Activated naive CD8-positive, alpha-beta T cell treated with anti-CD3 and anti-CD28 coated beads, Interleukin-2, amount 50 U/mL, for 24 hours (primary cell): Measurements from ENCODE around the gene ASB9.
"Not testable (repeated sequence)": the region's sequence is repeated elsewhere in the genome, so short reads cannot be mapped to it uniquely, and the experiment has no call there.

Experiments used
- ATAC-seq: fragments of 150-1000 bp; cut with Tn5 transposase; one replicate; pipeline ENCODE4 v1.10.0; 2021
- DNase-seq: peaks from one replicate; pipeline ENCODE4 v3.0.0; 2021
- H3K27ac Mint-ChIP-seq: one replicate; pipeline ENCODE4 v1.8.0; 2021; ENCODE audit warnings: mild to moderate bottlenecking, mixed read lengths
- H3K27me3 Mint-ChIP-seq: one replicate; pipeline ENCODE4 v1.8.0; 2021; ENCODE audit warnings: mixed read lengths
- H3K36me3 Mint-ChIP-seq: one replicate; pipeline ENCODE4 v1.8.0; 2021; ENCODE audit warnings: low read depth, mixed read lengths
- H3K4me1 Mint-ChIP-seq: one replicate; pipeline ENCODE4 v1.8.0; 2021; ENCODE audit warnings: mixed read lengths
- H3K4me3 Mint-ChIP-seq: one replicate; pipeline ENCODE4 v1.8.0; 2021; ENCODE audit warnings: mild to moderate bottlenecking, moderate library complexity, mixed read lengths
- H3K9me3 Mint-ChIP-seq: one replicate; pipeline ENCODE4 v1.8.0; 2021; ENCODE audit warnings: mixed read lengths

Gene ASB9, protein sequence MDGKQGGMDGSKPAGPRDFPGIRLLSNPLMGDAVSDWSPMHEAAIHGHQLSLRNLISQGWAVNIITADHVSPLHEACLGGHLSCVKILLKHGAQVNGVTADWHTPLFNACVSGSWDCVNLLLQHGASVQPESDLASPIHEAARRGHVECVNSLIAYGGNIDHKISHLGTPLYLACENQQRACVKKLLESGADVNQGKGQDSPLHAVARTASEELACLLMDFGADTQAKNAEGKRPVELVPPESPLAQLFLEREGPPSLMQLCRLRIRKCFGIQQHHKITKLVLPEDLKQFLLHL

DNA sequence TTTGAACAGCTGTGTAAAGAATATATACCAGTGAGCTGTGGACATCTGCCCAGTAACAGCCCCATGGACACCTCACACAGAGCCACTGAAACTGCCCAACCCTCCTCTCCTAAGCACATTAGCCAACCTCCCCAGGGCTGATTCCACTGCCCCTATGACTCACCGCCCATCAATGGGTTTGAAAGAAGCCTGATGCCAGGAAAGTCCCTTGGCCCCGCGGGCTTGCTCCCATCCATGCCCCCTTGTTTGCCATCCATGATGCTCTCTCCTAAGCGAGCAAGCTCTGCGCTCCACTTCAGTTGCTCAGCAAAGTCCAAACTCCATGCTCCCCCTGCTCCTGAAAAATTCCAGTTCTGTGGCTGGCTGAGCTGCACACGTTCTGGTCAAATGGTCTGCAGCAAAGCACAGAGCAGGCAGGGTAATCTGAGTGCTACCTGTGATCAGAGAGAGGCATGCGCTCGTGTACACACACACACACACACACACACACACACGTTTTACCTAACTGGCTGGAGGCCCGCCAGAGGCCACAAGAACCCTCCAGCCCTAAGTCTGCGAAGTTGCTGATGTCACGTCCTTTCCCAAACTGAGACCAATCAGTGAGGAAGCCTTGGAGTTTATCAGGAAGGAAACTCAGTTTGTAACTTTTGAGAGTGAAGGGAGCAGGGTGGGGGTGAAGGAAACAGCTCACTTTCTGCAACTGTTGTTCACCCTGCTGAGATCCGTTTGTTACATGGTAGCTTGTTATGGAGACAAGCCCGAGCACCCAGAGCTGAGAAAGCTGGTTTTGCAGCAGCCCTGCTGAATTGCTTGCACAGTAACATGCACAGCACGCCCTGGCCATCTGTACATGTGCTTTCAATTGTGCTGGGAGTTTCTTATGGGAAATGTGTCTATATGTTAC lies at the start of gene ASB9:
TSS of gene ASB9 (minus strand) at position 466 of the 904 bp plus-strand sequence. CDS start at position 257, 209 bp downstream.
- DNase-seq = peak; percentile 8
- peak within 1 kb of the TSS; percentile 53 for H3K4me3 Mint-ChIP-seq

DNA sequence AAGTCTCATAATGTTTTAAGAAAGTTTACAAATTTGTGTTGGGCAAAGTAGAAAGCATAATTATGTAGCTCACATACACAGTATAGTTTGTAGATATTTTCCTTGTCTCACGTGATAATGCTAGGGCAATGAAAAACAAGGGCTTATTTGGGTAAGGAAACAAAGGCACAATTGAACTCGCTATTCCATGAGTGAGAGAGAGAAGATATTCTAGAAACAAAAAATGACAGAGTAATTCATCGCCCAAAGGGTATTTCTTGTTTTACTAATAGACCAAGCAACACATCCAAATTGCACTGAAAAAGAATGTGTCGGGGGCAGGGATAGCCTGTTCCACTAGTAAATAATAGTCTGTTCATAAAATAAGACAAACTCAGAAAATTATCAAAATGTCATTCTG lies 49.2 kb upstream of the ASB9 start:
- DNase-seq = no peak
- Mint-ChIP-seq H3K4me1 (no peaks in the 10 kb centered on the region), H3K9me3 (no peaks in the 10 kb centered on the region), H3K27ac (no peak overlapping the region), H3K36me3 (peaks cover 12% of the 10 kb centered on the region), H3K4me3 (no peak overlapping the region), H3K27me3 (no peaks in the 10 kb centered on the region)
- no peak for ATAC-seq

More for the DNA sequence above, at the start of gene ASB9:
- H3K27ac Mint-ChIP-seq = peak within 1 kb of the TSS; percentile 59
- no peaks in the 10 kb centered on the region for H3K9me3 Mint-ChIP-seq
- H3K36me3 Mint-ChIP-seq = no peaks in the 10 kb centered on the region
- peaks cover 9% of the 10 kb centered on the region for H3K4me1 Mint-ChIP-seq
- peak; percentile 72 for ATAC-seq
- no peaks in the 10 kb centered on the region for H3K27me3 Mint-ChIP-seq

DNA sequence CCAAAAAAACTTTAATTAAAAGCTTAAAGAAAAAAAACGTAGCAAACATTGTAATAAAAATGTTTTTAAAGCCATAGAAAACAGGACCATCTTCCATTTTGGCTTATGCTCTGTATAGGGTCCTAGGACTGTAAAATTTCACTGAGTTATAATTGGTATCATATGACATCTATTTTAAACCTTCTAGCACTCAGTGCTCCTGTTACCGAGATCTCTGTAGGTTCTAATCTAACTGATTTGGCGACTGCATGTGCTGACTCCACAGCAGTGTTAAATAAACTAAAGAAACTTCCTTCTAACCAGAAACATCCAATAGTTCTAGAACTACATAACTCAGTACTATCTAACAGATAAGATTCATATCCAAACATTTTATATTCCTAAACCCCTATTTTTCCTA lies 45.6 kb upstream of the ASB9 start, which contains the start of gene ASB11:
TSS of gene ASB11 (minus strand) at position 132 of the 400 bp plus-strand sequence. CDS start at position 97, 35 bp downstream.
- Mint-ChIP-seq H3K36me3 (peaks cover 6% of the 10 kb centered on the region), H3K4me1 (no peaks in the 10 kb centered on the region), H3K4me3 (no peak within 1 kb of the TSS), H3K27ac (no peak within 1 kb of the TSS), H3K9me3 (no peaks in the 10 kb centered on the region), H3K27me3 (no peaks in the 10 kb centered on the region)
- no peak for DNase-seq
- ATAC-seq = no peak

DNA sequence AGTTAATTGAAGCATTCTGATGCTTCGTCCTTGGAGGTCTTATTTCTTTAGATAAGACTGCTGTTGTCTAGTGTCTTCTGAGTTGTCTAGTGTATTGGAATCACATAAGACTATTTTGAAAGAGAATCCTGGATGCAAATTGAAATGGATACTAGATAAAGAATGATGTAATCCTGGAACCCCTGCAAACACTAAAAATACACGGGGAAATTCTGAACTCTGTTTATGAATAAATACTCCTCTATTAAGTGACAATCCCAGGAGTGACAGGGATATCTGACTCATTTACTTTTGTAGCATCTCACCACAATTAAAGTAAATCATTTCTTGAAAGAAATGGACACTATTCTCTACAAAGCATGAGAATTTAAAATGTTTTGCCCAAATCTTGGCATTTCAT lies 44.6 kb upstream of the ASB9 start:
- peaks cover 2% of the 10 kb centered on the region for H3K36me3 Mint-ChIP-seq
- DNase-seq = no peak
- no peak overlapping the region for H3K27ac Mint-ChIP-seq
- no peak for ATAC-seq
- no peak overlapping the region for H3K4me3 Mint-ChIP-seq
- no peaks in the 10 kb centered on the region for H3K27me3 Mint-ChIP-seq
- H3K9me3 Mint-ChIP-seq = no peaks in the 10 kb centered on the region
- no peaks in the 10 kb centered on the region for H3K4me1 Mint-ChIP-seq

DNA sequence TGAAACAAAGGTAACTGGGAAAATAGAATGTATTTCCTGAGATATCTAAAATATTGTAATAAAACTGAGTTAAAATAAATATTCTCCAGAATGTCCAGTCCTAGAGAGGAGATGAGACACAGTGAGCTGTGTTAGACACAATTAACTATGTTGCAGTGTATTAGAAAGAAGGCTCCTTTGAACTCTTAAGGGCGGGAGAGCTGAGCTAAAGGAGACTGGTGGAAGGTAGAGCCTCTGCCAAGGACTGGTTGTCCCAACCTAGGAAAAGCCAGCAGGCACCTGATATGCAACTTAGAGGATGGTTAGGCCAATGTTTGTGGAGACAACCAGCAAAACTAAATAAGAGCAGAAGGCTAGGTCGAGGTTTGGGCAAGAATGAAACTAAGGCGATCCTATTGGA lies 41.2 kb upstream of the ASB9 start:
- Mint-ChIP-seq H3K4me1 (no peaks in the 10 kb centered on the region), H3K4me3 (no peak overlapping the region), H3K9me3 (no peaks in the 10 kb centered on the region), H3K36me3 (no peaks in the 10 kb centered on the region), H3K27me3 (no peaks in the 10 kb centered on the region), H3K27ac (no peak overlapping the region)
- DNase-seq (no peak), ATAC-seq (no peak)

DNA sequence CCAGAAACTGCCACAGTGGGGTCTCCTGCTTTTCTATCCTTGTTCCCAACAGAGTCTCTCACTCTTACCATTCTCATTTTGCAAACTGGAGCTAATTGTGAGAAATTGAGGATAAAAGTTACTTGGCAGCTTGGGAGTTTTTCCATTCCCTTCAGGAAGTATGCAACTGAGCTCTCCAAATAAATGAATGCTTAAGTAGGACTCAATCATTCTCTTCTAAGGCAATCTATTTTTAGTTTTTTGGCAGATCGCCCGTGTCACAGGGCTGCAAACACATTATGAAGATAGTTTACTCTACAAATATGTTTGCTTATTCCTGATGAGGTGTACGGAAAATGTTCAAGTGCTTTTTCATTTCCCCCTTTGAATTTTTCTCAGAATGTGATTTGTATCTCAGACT lies 40.2 kb upstream of the ASB9 start:
- Mint-ChIP-seq H3K4me3 (no peak overlapping the region), H3K4me1 (no peaks in the 10 kb centered on the region), H3K27ac (no peak overlapping the region), H3K36me3 (no peaks in the 10 kb centered on the region), H3K27me3 (no peaks in the 10 kb centered on the region), H3K9me3 (no peaks in the 10 kb centered on the region)
- DNase-seq = no peak
- no peak for ATAC-seq

DNA sequence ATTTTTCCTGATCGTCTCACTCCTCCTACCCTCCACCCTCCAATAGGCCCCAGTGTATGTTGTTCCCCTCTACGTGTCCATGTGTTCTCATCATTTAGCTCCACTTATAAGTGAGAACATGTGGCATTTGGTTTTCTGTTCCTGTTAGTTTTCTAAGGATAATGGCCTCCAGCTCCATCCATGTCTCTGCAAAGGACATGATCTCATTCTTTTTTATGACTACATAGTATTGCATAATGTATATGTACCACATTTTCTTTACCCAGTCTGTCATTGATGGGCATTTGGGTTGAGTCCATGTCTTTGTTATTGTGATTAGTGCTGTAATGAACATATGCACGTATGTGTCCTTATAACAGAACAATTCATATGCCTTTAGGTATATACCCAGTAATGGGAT lies 36.0 kb upstream of the ASB9 start:
- H3K36me3 Mint-ChIP-seq, H3K4me1 Mint-ChIP-seq, H3K27me3 Mint-ChIP-seq, H3K4me3 Mint-ChIP-seq, DNase-seq, H3K27ac Mint-ChIP-seq, H3K9me3 Mint-ChIP-seq, ATAC-seq: not testable (repeated sequence)

DNA sequence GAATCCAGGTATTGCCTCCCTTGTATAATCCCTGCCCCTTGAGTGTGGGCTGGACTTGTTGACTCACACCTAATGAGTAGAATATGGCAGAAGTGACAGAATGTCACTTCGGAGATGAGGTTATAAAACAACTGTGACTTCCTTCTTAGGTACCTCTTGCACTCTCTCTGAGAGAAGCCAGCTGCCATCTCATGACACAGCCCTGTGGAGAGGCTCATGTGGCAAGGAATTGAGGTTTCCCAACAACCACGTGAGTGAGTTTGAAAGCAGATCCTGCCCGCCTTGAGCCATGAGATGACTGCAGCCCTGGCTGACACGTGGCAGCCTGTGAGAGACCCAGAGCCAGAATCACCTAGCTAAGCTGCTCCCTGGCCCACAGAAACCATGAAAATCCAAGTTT lies 32.0 kb upstream of the ASB9 start:
- peak; percentile 76 for ATAC-seq
- H3K27me3 Mint-ChIP-seq = no peaks in the 10 kb centered on the region
- H3K36me3 Mint-ChIP-seq = no peaks in the 10 kb centered on the region
- H3K9me3 Mint-ChIP-seq = no peaks in the 10 kb centered on the region
- H3K27ac Mint-ChIP-seq = no peak overlapping the region
- H3K4me1 Mint-ChIP-seq = peaks cover 1% of the 10 kb centered on the region
- peak; percentile 3 for DNase-seq
- no peak overlapping the region for H3K4me3 Mint-ChIP-seq

DNA sequence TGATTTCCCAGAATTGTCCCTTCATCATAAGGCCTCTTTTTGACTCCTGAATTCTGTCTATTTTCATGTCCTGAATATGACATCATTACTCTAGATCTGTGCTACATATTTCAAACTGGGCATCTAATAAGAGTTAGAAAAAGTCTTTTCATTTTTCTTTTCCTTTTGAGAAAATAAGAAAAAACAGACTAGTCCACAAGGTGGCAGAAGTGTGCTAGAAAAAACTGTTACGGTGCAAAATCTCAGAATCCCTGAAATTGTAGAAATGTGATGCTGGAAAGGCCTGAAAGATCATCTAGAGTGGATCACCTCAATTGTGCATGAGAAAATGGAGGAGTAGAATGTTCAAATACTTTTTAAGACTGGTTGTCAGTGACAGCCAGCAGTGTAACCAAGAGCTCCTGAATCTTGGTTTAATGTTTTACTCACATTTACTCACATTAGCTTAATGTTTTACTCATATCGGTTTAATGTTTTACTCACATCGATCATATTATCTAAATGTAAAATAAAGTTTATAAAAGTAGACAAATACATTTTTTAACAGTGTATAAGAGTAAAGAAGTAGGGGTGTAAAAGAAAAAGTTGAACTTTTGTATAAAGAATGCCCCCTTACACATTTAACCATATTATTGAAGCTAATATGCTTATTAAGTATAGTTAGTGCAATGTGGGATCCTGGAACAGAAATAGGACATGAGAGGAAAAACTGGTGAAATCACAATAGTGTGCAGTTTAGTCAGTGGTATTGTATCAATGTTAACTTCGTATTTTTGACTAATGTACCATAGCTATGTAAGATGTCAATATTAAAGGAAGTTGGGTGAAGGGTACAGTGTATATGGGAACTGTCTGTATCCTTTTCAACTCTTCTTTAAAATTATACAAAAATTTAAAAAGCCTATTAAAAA lies 30.3 kb upstream of the ASB9 start:
- no peaks in the 10 kb centered on the region for H3K36me3 Mint-ChIP-seq
- ATAC-seq (no peak), DNase-seq (no peak)
- H3K9me3 Mint-ChIP-seq = no peaks in the 10 kb centered on the region
- H3K4me3 Mint-ChIP-seq = no peak overlapping the region
- peaks cover 1% of the 10 kb centered on the region for H3K4me1 Mint-ChIP-seq
- H3K27me3 Mint-ChIP-seq = no peaks in the 10 kb centered on the region
- H3K27ac Mint-ChIP-seq = no peak overlapping the region

DNA sequence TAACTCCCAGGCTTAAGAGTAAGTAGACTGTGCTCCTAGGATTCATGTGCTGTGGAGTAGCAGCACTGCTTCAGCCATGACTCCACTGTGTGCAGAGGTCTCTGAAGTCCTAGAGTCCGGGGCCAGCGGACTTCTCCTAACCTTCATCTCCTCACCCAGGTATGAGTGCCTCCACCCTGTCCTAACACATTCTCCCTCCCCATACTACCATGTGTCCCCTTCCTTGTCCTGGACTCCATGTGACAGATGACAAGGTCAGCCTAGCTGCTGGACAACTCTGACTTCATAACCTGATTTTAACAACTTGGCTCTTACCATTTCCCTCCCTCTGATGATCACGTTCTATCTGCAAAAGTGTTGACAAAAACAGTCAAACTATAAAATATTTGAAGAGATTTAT lies 28.9 kb upstream of the ASB9 start:
- DNase-seq = no peak
- no peak overlapping the region for H3K27ac Mint-ChIP-seq
- H3K36me3 Mint-ChIP-seq = no peaks in the 10 kb centered on the region
- no peak overlapping the region for H3K4me3 Mint-ChIP-seq
- no peak for ATAC-seq
- no peaks in the 10 kb centered on the region for H3K9me3 Mint-ChIP-seq
- H3K4me1 Mint-ChIP-seq = peaks cover 1% of the 10 kb centered on the region
- no peaks in the 10 kb centered on the region for H3K27me3 Mint-ChIP-seq

DNA sequence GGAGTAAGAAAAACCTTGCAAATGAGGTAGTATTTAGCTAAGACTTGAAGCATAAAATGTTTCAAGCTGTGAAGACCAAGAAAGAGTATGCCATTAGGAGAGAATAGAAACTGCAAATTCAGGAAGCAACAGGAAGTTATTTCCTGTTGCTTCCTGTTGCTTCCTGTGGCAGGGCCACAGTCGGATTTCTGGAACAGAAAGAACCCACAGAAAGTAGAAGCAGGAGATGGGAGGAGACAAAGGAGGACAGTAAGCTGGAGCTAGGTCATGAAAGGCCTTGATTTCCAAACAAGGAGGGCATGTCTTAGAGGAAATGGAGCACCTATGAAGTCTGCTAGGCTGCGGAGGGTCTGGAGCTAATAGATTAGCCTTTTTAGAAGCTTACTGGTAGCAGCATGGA lies 28.3 kb upstream of the ASB9 start:
- Mint-ChIP-seq H3K4me1 (peaks cover 1% of the 10 kb centered on the region), H3K4me3 (no peak overlapping the region), H3K9me3 (no peaks in the 10 kb centered on the region), H3K27ac (no peak overlapping the region), H3K36me3 (no peaks in the 10 kb centered on the region), H3K27me3 (no peaks in the 10 kb centered on the region)
- DNase-seq = no peak
- ATAC-seq = no peak

DNA sequence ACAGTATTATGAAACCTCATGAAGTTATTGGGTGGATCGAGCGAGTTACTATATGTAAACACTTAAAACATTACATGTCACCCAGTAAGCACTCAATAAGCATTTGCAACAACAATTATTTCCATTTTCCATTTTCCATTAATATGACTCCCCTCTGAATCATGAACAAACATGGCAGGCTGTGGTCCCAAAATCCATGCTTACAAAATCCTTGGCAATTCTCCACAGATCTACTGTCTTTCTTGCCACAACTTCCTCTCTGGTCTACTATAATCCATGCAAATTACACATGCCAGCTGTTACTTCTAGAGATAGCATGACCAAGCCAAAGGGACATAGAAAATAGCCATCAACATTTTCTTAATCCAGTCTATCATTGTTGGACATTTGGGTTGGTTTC lies 23.6 kb upstream of the ASB9 start:
- Mint-ChIP-seq H3K27ac (no peak overlapping the region), H3K9me3 (no peaks in the 10 kb centered on the region), H3K27me3 (no peaks in the 10 kb centered on the region), H3K4me3 (no peak overlapping the region), H3K36me3 (no peaks in the 10 kb centered on the region), H3K4me1 (no peaks in the 10 kb centered on the region)
- no peak for ATAC-seq
- DNase-seq = no peak

DNA sequence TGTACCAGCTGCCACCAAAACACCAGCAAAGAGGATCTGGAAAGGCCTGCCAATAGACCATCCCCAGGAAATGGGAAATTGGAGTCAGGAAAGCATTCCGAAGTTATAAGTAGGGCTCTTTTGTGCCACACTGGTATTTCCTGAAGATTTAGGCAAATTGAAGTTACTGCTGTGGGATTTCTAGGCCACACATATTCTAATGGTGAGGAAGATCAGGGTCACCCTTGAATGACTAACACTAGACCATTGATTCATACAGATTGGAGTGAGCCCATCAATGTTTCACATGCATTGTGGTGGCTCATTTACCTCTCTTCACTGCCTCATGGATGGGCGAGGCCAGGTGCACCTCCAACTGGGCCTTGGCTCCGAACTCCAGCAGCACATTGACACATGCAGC lies 23.0 kb upstream of the ASB9 start:
- ATAC-seq (no peak), DNase-seq (no peak)
- Mint-ChIP-seq H3K9me3 (no peaks in the 10 kb centered on the region), H3K4me1 (no peaks in the 10 kb centered on the region), H3K4me3 (no peak overlapping the region), H3K27ac (no peak overlapping the region), H3K27me3 (no peaks in the 10 kb centered on the region), H3K36me3 (no peaks in the 10 kb centered on the region)

DNA sequence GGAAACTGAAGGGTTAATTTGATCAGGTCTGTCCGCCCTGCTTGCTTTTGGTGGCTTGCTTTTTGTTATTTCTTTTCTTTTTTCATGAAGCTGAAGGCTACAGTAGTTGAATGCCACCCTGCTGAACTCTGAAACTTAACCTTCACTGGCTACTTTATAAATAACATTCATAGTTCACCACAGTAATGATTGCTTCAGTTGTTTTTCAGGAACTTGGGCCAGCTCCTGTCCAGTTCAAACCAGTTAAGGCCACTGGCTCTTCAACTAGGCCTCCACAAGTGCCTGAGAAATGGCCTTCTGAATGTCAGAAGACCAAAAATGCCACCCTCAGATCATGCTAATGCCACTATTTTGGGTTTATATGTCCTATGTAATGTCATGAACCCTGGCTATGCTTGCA lies 7.7 kb upstream of the ASB9 start:
- no peak overlapping the region for H3K4me3 Mint-ChIP-seq
- ATAC-seq = no peak
- no peaks in the 10 kb centered on the region for H3K27me3 Mint-ChIP-seq
- no peaks in the 10 kb centered on the region for H3K36me3 Mint-ChIP-seq
- no peaks in the 10 kb centered on the region for H3K4me1 Mint-ChIP-seq
- no peak overlapping the region for H3K27ac Mint-ChIP-seq
- DNase-seq = no peak
- H3K9me3 Mint-ChIP-seq = no peaks in the 10 kb centered on the region
